CD4-positive, alpha-beta T cell (primary cell): ENCODE data around the gene PRKAR1B. TPM values are rescaled to one million over a fixed set of nuclear protein-coding genes. Genes with fewer than 3 reads are reported as not detected.

Source experiments
- ATAC-seq: fragments of 200-7000 bp; cut with Tn5 transposase; one replicate; pipeline ENCODE4 v1.10.0; 2022; ENCODE audit warnings: mild to moderate bottlenecking; ENCODE audit not compliant: poor library complexity
- CTCF ChIA-PET: fragments of 350-600 bp; sonication (Branson Sonifier 250); formaldehyde crosslinking; loops from one replicate; lab custom pipeline; 2021; ENCODE audit warnings: antibody characterized with exemption, inconsistent platforms; lab: Charles Lee
- POLR2A ChIA-PET: fragments of 350-600 bp; sonication (Branson Sonifier 250); formaldehyde crosslinking; loops from one replicate; lab custom pipeline; 2021; ENCODE audit warnings: antibody characterized with exemption, inconsistent platforms; lab: Charles Lee
- DNase-seq, 14 experiments: peaks; one replicate each; pipeline ENCODE4 v3.0.0-alpha.2; 2013 to 2020; ENCODE audit warnings: mixed read lengths in 2 of 14
- H3K27ac ChIP-seq, 2 donors: one replicate each; pipeline versions ENCODE4 v1.5.1 to v1.7.0; 2013; ENCODE audit warnings: low read length in 2 of 2, low read depth in 1 of 2, mild to moderate bottlenecking in 1 of 2
- H3K27me3 ChIP-seq, 2 experiments: 1 replicate in 1 of 2; 2 replicates in 1 of 2; pipeline versions ENCODE4 v1.6.1 to v1.7.0; 2013; ENCODE audit warnings: low read length in 2 of 2, control low read depth in 1 of 2, mild to moderate bottlenecking in 1 of 2, moderate library complexity in 1 of 2; ENCODE audit not compliant: insufficient read depth in 2 of 2, control insufficient read depth in 1 of 2
- H3K36me3 ChIP-seq: one replicate; pipeline ENCODE4 v1.6.1; 2013; ENCODE audit warnings: low read length, control low read depth; ENCODE audit not compliant: insufficient read depth
- H3K4me1 ChIP-seq: one replicate; pipeline ENCODE4 v1.6.1; 2013; ENCODE audit warnings: low read length, control low read depth; ENCODE audit not compliant: insufficient read depth
- H3K4me3 ChIP-seq: one replicate; pipeline ENCODE4 v1.5.1; 2013; ENCODE audit warnings: mild to moderate bottlenecking, low read length, moderate library complexity
- H3K9me3 ChIP-seq, 2 experiments: 1 replicate in 1 of 2; 2 replicates in 1 of 2; pipeline versions ENCODE4 v1.6.1 to v1.7.0; 2013; ENCODE audit warnings: low read length in 2 of 2, mild to moderate bottlenecking in 2 of 2, control low read depth in 1 of 2, moderate library complexity in 1 of 2; ENCODE audit not compliant: control insufficient read depth in 1 of 2, insufficient read depth in 1 of 2
- H3K27ac Mint-ChIP-seq: one replicate; pipeline ENCODE4 v1.8.0; 2020; ENCODE audit warnings: mixed read lengths
- H3K27me3 Mint-ChIP-seq: one replicate; pipeline ENCODE4 v1.8.0; 2021; ENCODE audit warnings: mixed read lengths
- H3K36me3 Mint-ChIP-seq: one replicate; pipeline ENCODE4 v1.8.0; 2021; ENCODE audit warnings: low read depth, mixed read lengths
- H3K4me1 Mint-ChIP-seq: one replicate; pipeline ENCODE4 v1.8.0; 2021; ENCODE audit warnings: low read depth, mixed read lengths
- H3K4me3 Mint-ChIP-seq: one replicate; pipeline ENCODE4 v1.8.0; 2020; ENCODE audit warnings: mild to moderate bottlenecking, mixed read lengths
- H3K9me3 Mint-ChIP-seq: one replicate; pipeline ENCODE4 v1.8.0; 2020; ENCODE audit warnings: mixed read lengths
- intact Hi-C, 2 experiments: fragments of 100-400 bp; cut with DNase I in 1 of 2; cut with micrococcal nuclease in 1 of 2; formaldehyde crosslinking; loops; one replicate each; pipeline versions ENCODE4 v1.15.1 to v1.9.0; 2023 to 2025; cut with DNase I, micrococcal nuclease
- total RNA-seq, 174 experiments: library from RNA in 2 of 174; stranded (reverse) in 2 of 174; gene quantifications; one replicate each; pipeline ENCODE4 v1.2.3 and lab custom pipeline; 2021 to 2026
- TF ChIP-seq, protein P1 (sequence below): fragments of 200-600 bp; IDR thresholded peaks from one replicate; pipeline ENCODE4 v1.8.0; 2022; ENCODE audit warnings: antibody characterized with exemption, mild to moderate bottlenecking

Gene PRKAR1B
- total RNA-seq, 2 experiments from 2014 or later = 18.8 to 19.5 TPM

- H3K9me3 ChIP-seq = peaks cover 0 to 15% of the 10 kb centered on the region in 2 experiments
- Mint-ChIP-seq H3K36me3 (peaks cover 6% of the 10 kb centered on the region), H3K4me1 (no peaks in the 10 kb centered on the region), H3K27ac (no peak overlapping the region), H3K27me3 (no peaks in the 10 kb centered on the region), H3K9me3 (no peaks in the 10 kb centered on the region), H3K4me3 (no peak overlapping the region)
- no peak for ATAC-seq
- TF ChIP-seq, protein P1, sequence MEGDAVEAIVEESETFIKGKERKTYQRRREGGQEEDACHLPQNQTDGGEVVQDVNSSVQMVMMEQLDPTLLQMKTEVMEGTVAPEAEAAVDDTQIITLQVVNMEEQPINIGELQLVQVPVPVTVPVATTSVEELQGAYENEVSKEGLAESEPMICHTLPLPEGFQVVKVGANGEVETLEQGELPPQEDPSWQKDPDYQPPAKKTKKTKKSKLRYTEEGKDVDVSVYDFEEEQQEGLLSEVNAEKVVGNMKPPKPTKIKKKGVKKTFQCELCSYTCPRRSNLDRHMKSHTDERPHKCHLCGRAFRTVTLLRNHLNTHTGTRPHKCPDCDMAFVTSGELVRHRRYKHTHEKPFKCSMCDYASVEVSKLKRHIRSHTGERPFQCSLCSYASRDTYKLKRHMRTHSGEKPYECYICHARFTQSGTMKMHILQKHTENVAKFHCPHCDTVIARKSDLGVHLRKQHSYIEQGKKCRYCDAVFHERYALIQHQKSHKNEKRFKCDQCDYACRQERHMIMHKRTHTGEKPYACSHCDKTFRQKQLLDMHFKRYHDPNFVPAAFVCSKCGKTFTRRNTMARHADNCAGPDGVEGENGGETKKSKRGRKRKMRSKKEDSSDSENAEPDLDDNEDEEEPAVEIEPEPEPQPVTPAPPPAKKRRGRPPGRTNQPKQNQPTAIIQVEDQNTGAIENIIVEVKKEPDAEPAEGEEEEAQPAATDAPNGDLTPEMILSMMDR = no peak
- no peak overlapping the region for H3K4me3 ChIP-seq
- H3K27ac ChIP-seq = no peak overlapping the region
- intact Hi-C loops = no loop called here
- H3K36me3 ChIP-seq = peaks cover 2% of the 10 kb centered on the region
- DNase-seq = no peak
- ChIA-PET CTCF (no interaction called here), POLR2A (no interaction called here)
- no peaks in the 10 kb centered on the region for H3K4me1 ChIP-seq
- no peaks in the 10 kb centered on the region for H3K27me3 ChIP-seq
These were observed 177.0 kb downstream of the PRKAR1B start for GRCh38 chr7:549891-550625.

GRCh38 chr7:549066-549890 lies 177.8 kb downstream of the PRKAR1B start:
- ChIA-PET POLR2A (no interaction called here), CTCF (no interaction called here)
- H3K36me3 ChIP-seq = peaks cover 2% of the 10 kb centered on the region
- TF ChIP-seq, protein P1 = no peak
- no peak overlapping the region for H3K27ac Mint-ChIP-seq
- H3K9me3 Mint-ChIP-seq = no peaks in the 10 kb centered on the region
- no peak overlapping the region for H3K27ac ChIP-seq
- H3K36me3 Mint-ChIP-seq = peaks cover 6% of the 10 kb centered on the region
- no peaks in the 10 kb centered on the region for H3K27me3 Mint-ChIP-seq
- peaks cover 0 to 9% of the 10 kb centered on the region in 2 experiments for H3K9me3 ChIP-seq
- intact Hi-C loops = no loop called here
- no peaks in the 10 kb centered on the region for H3K27me3 ChIP-seq
- DNase-seq = no peak
- H3K4me3 Mint-ChIP-seq = no peak overlapping the region
- H3K4me1 Mint-ChIP-seq = no peaks in the 10 kb centered on the region
- H3K4me1 ChIP-seq = no peaks in the 10 kb centered on the region
- H3K4me3 ChIP-seq = no peak overlapping the region
- no peak for ATAC-seq

GRCh38 chr7:548401-548800 lies 178.7 kb downstream of the PRKAR1B start:
- ATAC-seq = no peak
- H3K4me3 Mint-ChIP-seq = no peak overlapping the region
- no peaks in the 10 kb centered on the region for H3K9me3 Mint-ChIP-seq
- peaks cover 0 to 9% of the 10 kb centered on the region in 2 experiments for H3K9me3 ChIP-seq
- H3K27me3 ChIP-seq = no peaks in the 10 kb centered on the region
- intact Hi-C loops = no loop called here
- DNase-seq = no peak
- no peaks in the 10 kb centered on the region for H3K27me3 Mint-ChIP-seq
- H3K4me3 ChIP-seq = no peak overlapping the region
- TF ChIP-seq, protein P1 = no peak
- POLR2A ChIA-PET = no interaction called here
- H3K36me3 Mint-ChIP-seq = peaks cover 6% of the 10 kb centered on the region
- no peak overlapping the region for H3K27ac ChIP-seq
- H3K4me1 Mint-ChIP-seq = no peaks in the 10 kb centered on the region
- CTCF ChIA-PET = no interaction called here
- H3K27ac Mint-ChIP-seq = no peak overlapping the region
- peaks cover 2% of the 10 kb centered on the region for H3K36me3 ChIP-seq
- H3K4me1 ChIP-seq = no peaks in the 10 kb centered on the region
